DND-41 (cell line): ENCODE measurements around the gene RSPH9.

Experiments used
- ATAC-seq: fragments of 200-7000 bp; cut with Tn5 transposase; 3 replicates; pipeline ENCODE4 v1.9.1; 2021; ENCODE audit warnings: low read depth; ENCODE audit not compliant: insufficient read depth
- DNase-seq: peaks from one replicate; pipeline ENCODE4 v3.0.0-alpha.2; 2020
- H2AFZ ChIP-seq: 2 replicates; pipeline ENCODE4 v1.6.0; 2012; ENCODE audit warnings: low read depth, low read length
- H3K27ac ChIP-seq: 2 replicates; pipeline ENCODE4 v1.5.1; 2012; ENCODE audit warnings: low read length, inconsistent platforms
- H3K27me3 ChIP-seq: fragments of 200-600 bp; sonication (generic); 2 replicates; pipeline ENCODE4 v1.6.0; 2012; ENCODE audit warnings: low read length, mild to moderate bottlenecking, inconsistent platforms; ENCODE audit not compliant: insufficient read depth, poor library complexity
- H3K36me3 ChIP-seq: 2 replicates; pipeline ENCODE4 v1.5.1; 2012; ENCODE audit warnings: low read length, inconsistent platforms; ENCODE audit not compliant: insufficient read depth
- H3K4me1 ChIP-seq: 2 replicates; pipeline ENCODE4 v1.5.1; 2012; ENCODE audit warnings: mild to moderate bottlenecking, low read length; ENCODE audit not compliant: insufficient read depth
- H3K4me2 ChIP-seq: 2 replicates; pipeline ENCODE4 v1.6.0; 2012; ENCODE audit warnings: mild to moderate bottlenecking, moderate library complexity, low read length, inconsistent platforms; ENCODE audit not compliant: insufficient read depth
- H3K4me3 ChIP-seq, 2 experiments: fragments of 200-600 bp in 1 of 2; shearing (Covaris generic) in 1 of 2; 2 replicates each; pipeline ENCODE4 v1.5.1; 2012 to 2016; ENCODE audit warnings: inconsistent platforms in 2 of 2, low read length in 2 of 2, mild to moderate bottlenecking in 2 of 2, low read depth in 1 of 2, moderate library complexity in 1 of 2
- H3K79me2 ChIP-seq: 2 replicates; pipeline ENCODE4 v1.6.0; 2012; ENCODE audit warnings: low read length, inconsistent platforms; ENCODE audit not compliant: insufficient read depth
- H3K9ac ChIP-seq: 2 replicates; pipeline ENCODE4 v1.6.0; 2012; ENCODE audit warnings: low read depth, mild to moderate bottlenecking, inconsistent platforms, low read length, moderate library complexity
- H3K9me3 ChIP-seq: 2 replicates; pipeline ENCODE4 v1.5.1; 2012; ENCODE audit warnings: low read length, moderate library complexity, mild to moderate bottlenecking, inconsistent platforms; ENCODE audit not compliant: insufficient read depth, severe bottlenecking
- H4K20me1 ChIP-seq: 2 replicates; pipeline ENCODE4 v1.6.0; 2012; ENCODE audit warnings: low read length; ENCODE audit not compliant: insufficient read depth
- CTCF ChIP-seq: IDR thresholded peaks from 2 replicates; pipeline ENCODE4 v1.5.1; 2012; ENCODE audit warnings: borderline replicate concordance, low read length, moderate library complexity, mild to moderate bottlenecking; ENCODE audit not compliant: poor library complexity, severe bottlenecking; ENCODE audit errors: extremely low read depth
- EZH2 ChIP-seq: IDR thresholded peaks from 3 replicates; pipeline ENCODE4 v1.6.1; 2012; ENCODE audit warnings: borderline replicate concordance, low read depth, mild to moderate bottlenecking, moderate library complexity, low read length, inconsistent platforms; ENCODE audit not compliant: severe bottlenecking

The RSPH9 gene

DNA sequence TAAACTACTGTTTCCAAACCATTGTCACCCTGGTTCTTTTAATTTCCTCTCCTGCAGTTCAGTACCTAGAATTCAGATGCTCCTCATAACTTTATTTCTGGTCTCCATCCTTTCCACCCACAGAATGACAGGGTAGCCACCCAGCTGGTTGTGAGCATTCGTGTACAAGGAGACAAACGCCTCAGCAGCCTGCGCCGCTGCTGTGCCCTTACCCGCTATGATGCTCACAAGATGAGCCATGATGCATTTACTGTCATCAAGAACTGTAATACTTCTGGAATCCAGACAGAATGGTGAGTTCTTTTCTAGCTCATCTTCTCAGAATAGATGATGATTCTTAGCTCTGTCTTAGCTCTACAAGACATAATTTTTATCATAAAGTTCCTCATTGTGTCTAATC lies 34.4 kb upstream of the RSPH9 start:
- DNase-seq (no peak), ATAC-seq (no peak)
- H3K27me3 ChIP-seq: no peaks in the 10 kb centered on the region
- H3K4me3 ChIP-seq: no peak overlapping the region
- H3K27ac ChIP-seq: no peak overlapping the region
- H3K9me3 ChIP-seq: no peaks in the 10 kb centered on the region
- H3K9ac ChIP-seq: no peak overlapping the region
- no peak for TF ChIP-seq CTCF
- TF ChIP-seq EZH2: no peak
- no peaks in the 10 kb centered on the region for H4K20me1 ChIP-seq
- peaks cover 85% of the 10 kb centered on the region for H3K36me3 ChIP-seq
- H3K79me2 ChIP-seq: no peaks in the 10 kb centered on the region
- H3K4me1 ChIP-seq: no peaks in the 10 kb centered on the region
- no peak overlapping the region for H2AFZ ChIP-seq
- H3K4me2 ChIP-seq: no peak overlapping the region

GRCh38 chr6:43613721-43614395 lies 31.0 kb upstream of the RSPH9 start:
- Histone ChIP-seq H3K4me3 (no peak overlapping the region), H3K4me1 (no peaks in the 10 kb centered on the region), H3K79me2 (no peaks in the 10 kb centered on the region), H3K27ac (no peak overlapping the region), H3K36me3 (peaks cover 67% of the 10 kb centered on the region), H3K4me2 (no peak overlapping the region), H3K27me3 (no peaks in the 10 kb centered on the region), H3K9me3 (no peaks in the 10 kb centered on the region), H2AFZ (no peak overlapping the region), H3K9ac (no peak overlapping the region), H4K20me1 (no peaks in the 10 kb centered on the region)
- no peak for TF ChIP-seq CTCF
- no peak for TF ChIP-seq EZH2
- ATAC-seq (no peak), DNase-seq (no peak)

DNA sequence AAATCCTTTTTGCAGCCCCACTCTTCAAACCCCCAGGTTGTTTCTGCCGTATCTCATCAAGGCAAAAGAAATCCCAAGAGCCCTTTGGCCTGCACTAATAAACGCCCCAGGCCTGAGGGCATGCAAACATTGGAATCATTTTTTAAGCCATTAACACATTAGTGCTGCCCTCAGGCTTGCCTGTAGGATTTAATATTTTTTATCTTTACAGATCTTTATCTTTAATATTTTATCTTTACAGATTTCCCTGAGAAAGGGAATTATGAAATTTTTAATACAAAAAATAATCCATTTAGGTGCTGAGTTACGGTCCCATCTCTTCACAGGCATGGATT lies 30.5 kb upstream of the RSPH9 start:
- Histone ChIP-seq H3K9ac (no peak overlapping the region), H4K20me1 (no peaks in the 10 kb centered on the region), H3K4me2 (no peak overlapping the region), H3K27me3 (no peaks in the 10 kb centered on the region), H3K4me1 (no peaks in the 10 kb centered on the region), H3K79me2 (no peaks in the 10 kb centered on the region), H2AFZ (no peak overlapping the region), H3K9me3 (no peaks in the 10 kb centered on the region), H3K27ac (no peak overlapping the region), H3K4me3 (no peak overlapping the region), H3K36me3 (peaks cover 67% of the 10 kb centered on the region)
- TF ChIP-seq CTCF: no peak
- no peak for ATAC-seq
- no peak for DNase-seq
